Neural progenitor cell (in vitro differentiated cells): ENCODE data around the gene ANKHD1. TPM values are rescaled to one million over a fixed set of nuclear protein-coding genes. Genes with fewer than 3 reads are reported as not detected.
"Not testable (repeated sequence)": the region's sequence is repeated elsewhere in the genome, so short reads cannot be mapped to it uniquely, and the experiment has no call there.

Experiments used
- DNase-seq: peaks from one replicate; pipeline ENCODE4 v3.0.0-alpha.2; 2016; ENCODE audit warnings: low spot score
- H2AFZ ChIP-seq: fragments of 200-600 bp; sonication (generic); replicated peaks from 2 replicates; pipeline ENCODE4 v1.6.1; 2016; ENCODE audit warnings: antibody characterized with exemption
- H3F3A ChIP-seq: fragments of 200-600 bp; sonication (generic); 2 replicates; pipeline ENCODE4 v1.6.1; 2016; ENCODE audit warnings: antibody characterized with exemption, low read depth
- H3K27ac ChIP-seq: fragments of 200-600 bp; sonication (generic); 2 replicates; pipeline ENCODE4 v1.5.1; 2016; ENCODE audit warnings: mild to moderate bottlenecking
- H3K27me3 ChIP-seq: fragments of 200-600 bp; sonication (generic); 2 replicates; pipeline ENCODE4 v1.6.1; 2016; ENCODE audit warnings: mild to moderate bottlenecking, moderate library complexity
- H3K36me3 ChIP-seq: fragments of 200-600 bp; sonication (generic); 2 replicates; pipeline ENCODE4 v1.5.1; 2016
- H3K4me1 ChIP-seq: fragments of 200-600 bp; sonication (generic); 2 replicates; pipeline ENCODE4 v1.6.1; 2016; ENCODE audit warnings: mixed run types
- H3K4me2 ChIP-seq: fragments of 200-600 bp; sonication (generic); 2 replicates; pipeline ENCODE4 v1.6.1; 2016
- H3K4me3 ChIP-seq: fragments of 200-600 bp; sonication (generic); 2 replicates; pipeline ENCODE4 v1.5.1; 2016
- H3K79me2 ChIP-seq: fragments of 200-600 bp; sonication (generic); 2 replicates; pipeline ENCODE4 v1.6.1; 2016; ENCODE audit warnings: low read depth
- H3K9ac ChIP-seq: fragments of 200-600 bp; sonication (generic); 2 replicates; pipeline ENCODE4 v1.6.1; 2016
- H3K9me3 ChIP-seq: fragments of 200-600 bp; sonication (generic); 2 replicates; pipeline ENCODE4 v1.5.1; 2016; ENCODE audit warnings: low read depth
- H4K20me1 ChIP-seq: fragments of 200-600 bp; sonication (generic); 2 replicates; pipeline ENCODE4 v1.6.1; 2016; ENCODE audit warnings: low read depth
- H3K27ac Mint-ChIP-seq: 3 replicates; pipeline ENCODE4 v1.8.0; 2021; ENCODE audit warnings: mixed read lengths
- H3K27me3 Mint-ChIP-seq: 2 replicates; pipeline ENCODE4 v1.8.0; 2022; ENCODE audit warnings: low read depth, mild to moderate bottlenecking, inconsistent platforms, moderate library complexity, mixed read lengths; ENCODE audit not compliant: insufficient read depth
- H3K36me3 Mint-ChIP-seq: 3 replicates; pipeline ENCODE4 v1.8.0; 2021; ENCODE audit warnings: mixed read lengths
- H3K4me1 Mint-ChIP-seq: 3 replicates; pipeline ENCODE4 v1.8.0; 2021; ENCODE audit warnings: mixed read lengths
- H3K4me3 Mint-ChIP-seq: 3 replicates; pipeline ENCODE4 v1.8.0; 2021; ENCODE audit warnings: mild to moderate bottlenecking, moderate library complexity, mixed read lengths
- H3K9me3 Mint-ChIP-seq: 3 replicates; pipeline ENCODE4 v1.8.0; 2020; ENCODE audit warnings: mixed read lengths
- EZH2 ChIP-seq: fragments of 200-600 bp; sonication (generic); IDR thresholded peaks from 2 replicates; pipeline ENCODE4 v1.6.1; 2017; ENCODE audit warnings: antibody characterized with exemption, mild to moderate bottlenecking, moderate library complexity
- EZH2phosphoT487 ChIP-seq: fragments of 200-600 bp; sonication (generic); IDR thresholded peaks from 2 replicates; pipeline ENCODE4 v1.6.1; 2017; ENCODE audit warnings: antibody characterized with exemption
- total RNA-seq: library from RNA; depleted of rRNA; stranded (reverse); fragments of >200 nt; gene quantifications from 2 replicates; pipeline ENCODE4 v1.2.3, GENCODE V29; 2015; ENCODE audit warnings: low replicate concordance
- TF ChIP-seq, protein P1 (sequence below): fragments of 200-600 bp; sonication (generic); IDR thresholded peaks from 2 replicates; pipeline ENCODE4 v1.5.1; 2017; ENCODE audit warnings: antibody characterized with exemption, mild to moderate bottlenecking

Gene ANKHD1
- total RNA-seq, 1 donor from 2014 or later: 110 TPM

DNA sequence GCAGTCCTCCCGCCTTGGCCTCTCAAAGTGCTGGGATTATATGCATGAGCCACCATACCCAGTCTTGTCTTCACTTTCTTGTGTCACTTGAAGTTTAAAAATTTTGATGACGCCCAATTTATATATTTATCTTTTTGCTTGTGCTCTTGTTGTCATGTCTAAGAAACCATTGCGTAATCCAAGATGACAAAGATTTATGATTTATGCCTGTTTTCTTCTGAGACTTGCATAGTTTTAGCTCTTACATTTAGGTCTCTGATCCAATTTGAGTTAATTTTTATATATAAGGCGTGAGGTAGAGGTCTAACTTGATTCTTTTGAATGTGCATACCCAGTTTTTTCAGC is 18.6 kb downstream of the ANKHD1 start:
- peaks cover 3% of the 10 kb centered on the region for H3F3A ChIP-seq
- no peaks in the 10 kb centered on the region for H3K27me3 ChIP-seq
- TF ChIP-seq, protein P1, sequence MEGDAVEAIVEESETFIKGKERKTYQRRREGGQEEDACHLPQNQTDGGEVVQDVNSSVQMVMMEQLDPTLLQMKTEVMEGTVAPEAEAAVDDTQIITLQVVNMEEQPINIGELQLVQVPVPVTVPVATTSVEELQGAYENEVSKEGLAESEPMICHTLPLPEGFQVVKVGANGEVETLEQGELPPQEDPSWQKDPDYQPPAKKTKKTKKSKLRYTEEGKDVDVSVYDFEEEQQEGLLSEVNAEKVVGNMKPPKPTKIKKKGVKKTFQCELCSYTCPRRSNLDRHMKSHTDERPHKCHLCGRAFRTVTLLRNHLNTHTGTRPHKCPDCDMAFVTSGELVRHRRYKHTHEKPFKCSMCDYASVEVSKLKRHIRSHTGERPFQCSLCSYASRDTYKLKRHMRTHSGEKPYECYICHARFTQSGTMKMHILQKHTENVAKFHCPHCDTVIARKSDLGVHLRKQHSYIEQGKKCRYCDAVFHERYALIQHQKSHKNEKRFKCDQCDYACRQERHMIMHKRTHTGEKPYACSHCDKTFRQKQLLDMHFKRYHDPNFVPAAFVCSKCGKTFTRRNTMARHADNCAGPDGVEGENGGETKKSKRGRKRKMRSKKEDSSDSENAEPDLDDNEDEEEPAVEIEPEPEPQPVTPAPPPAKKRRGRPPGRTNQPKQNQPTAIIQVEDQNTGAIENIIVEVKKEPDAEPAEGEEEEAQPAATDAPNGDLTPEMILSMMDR: no peak
- Mint-ChIP-seq H3K4me3 (no peak overlapping the region), H3K27ac (no peak overlapping the region), H3K4me1 (no peaks in the 10 kb centered on the region), H3K9me3 (peaks cover 9% of the 10 kb centered on the region), H3K36me3 (peaks cover 44% of the 10 kb centered on the region), H3K27me3 (no peaks in the 10 kb centered on the region)
- no peak for DNase-seq
- peaks cover 36% of the 10 kb centered on the region for H4K20me1 ChIP-seq
- H3K79me2 ChIP-seq: peaks cover 98% of the 10 kb centered on the region
- no peak overlapping the region for H3K4me2 ChIP-seq
- no peaks in the 10 kb centered on the region for H3K36me3 ChIP-seq
- H3K4me3 ChIP-seq: no peak overlapping the region
- H3K9me3 ChIP-seq: no peaks in the 10 kb centered on the region
- no peak overlapping the region for H3K9ac ChIP-seq
- no peak overlapping the region for H2AFZ ChIP-seq
- H3K27ac ChIP-seq: no peak overlapping the region
- H3K4me1 ChIP-seq: no peaks in the 10 kb centered on the region

DNA sequence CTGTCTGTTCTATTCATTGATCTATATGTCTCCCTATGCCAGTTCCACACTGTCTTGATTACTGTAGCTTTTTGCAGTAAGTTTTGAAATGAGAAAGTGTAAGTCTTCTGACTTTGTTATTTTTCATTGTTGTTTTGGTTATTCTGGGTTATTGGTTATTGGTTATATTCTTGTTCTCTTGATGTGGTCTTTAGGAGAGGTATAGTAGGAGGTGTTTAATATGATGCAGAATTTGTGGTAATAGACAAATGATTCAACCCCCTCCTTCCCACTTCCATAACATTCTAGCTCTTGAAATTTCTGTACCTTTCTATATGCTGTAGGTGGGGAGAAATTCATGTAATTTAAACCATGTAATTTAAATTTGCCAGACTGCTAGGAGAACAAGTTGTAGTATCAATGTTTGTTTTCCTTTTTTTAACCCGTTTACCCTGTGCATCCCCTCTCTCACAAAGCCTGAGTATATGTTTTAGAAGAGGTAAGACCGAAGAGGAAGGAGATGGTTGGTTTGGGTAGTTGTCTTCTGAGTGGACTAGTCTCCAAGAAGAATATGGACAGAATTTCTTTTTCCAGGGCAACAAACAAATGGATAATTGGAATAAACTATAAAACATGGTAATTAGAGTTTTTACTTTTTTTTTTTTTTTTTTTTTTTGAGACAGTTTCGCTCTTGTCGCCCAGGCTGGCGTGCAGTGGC is 19.2 kb downstream of the ANKHD1 start:
- TF ChIP-seq EZH2phosphoT487: no peak
- TF ChIP-seq, protein P1: no peak
- TF ChIP-seq EZH2: no peak
- Mint-ChIP-seq H3K27me3 (no peaks in the 10 kb centered on the region), H3K36me3 (peaks cover 46% of the 10 kb centered on the region), H3K9me3 (peaks cover 12% of the 10 kb centered on the region), H3K4me1 (no peaks in the 10 kb centered on the region), H3K27ac (no peak overlapping the region), H3K4me3 (no peak overlapping the region)
- Histone ChIP-seq H3K36me3 (no peaks in the 10 kb centered on the region), H3K9me3 (no peaks in the 10 kb centered on the region), H3K27ac (no peak overlapping the region), H3K79me2 (peaks cover 98% of the 10 kb centered on the region), H3K4me2 (no peak overlapping the region), H3K4me3 (no peak overlapping the region), H4K20me1 (peaks cover 36% of the 10 kb centered on the region), H3K27me3 (no peaks in the 10 kb centered on the region), H3K4me1 (no peaks in the 10 kb centered on the region), H3F3A (peaks cover 3% of the 10 kb centered on the region), H2AFZ (no peak overlapping the region), H3K9ac (no peak overlapping the region)
- DNase-seq: no peak

DNA sequence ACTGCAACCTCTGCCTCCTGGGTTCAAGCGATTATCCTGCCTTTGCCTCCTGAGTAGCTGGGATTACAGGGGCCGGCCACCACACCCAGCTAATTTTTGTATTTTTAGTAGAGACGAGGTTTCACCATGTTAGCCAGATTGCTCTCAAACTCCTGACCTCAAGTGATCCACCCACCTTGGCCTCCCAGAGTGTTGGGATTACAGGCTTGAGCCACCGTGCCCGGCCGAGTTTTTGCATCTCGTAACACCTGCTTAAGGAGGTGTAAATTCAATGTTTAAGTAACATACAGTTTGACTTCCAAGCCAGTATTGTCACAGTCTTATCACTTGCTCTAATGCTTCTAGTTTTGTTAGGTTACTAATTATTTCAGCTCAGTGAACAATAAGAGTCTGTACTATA is 19.7 kb downstream of the ANKHD1 start:
- Mint-ChIP-seq H3K9me3 (peaks cover 13% of the 10 kb centered on the region), H3K36me3 (peaks cover 47% of the 10 kb centered on the region)
- H3K27me3 ChIP-seq, H3K4me3 Mint-ChIP-seq, H3K9ac ChIP-seq, H3K4me3 ChIP-seq, H3K27ac ChIP-seq, DNase-seq, H3K4me1 ChIP-seq, H2AFZ ChIP-seq, H3K4me1 Mint-ChIP-seq, H3K9me3 ChIP-seq, H3K4me2 ChIP-seq, H3K27me3 Mint-ChIP-seq, H3K36me3 ChIP-seq, H3F3A ChIP-seq, H3K27ac Mint-ChIP-seq: not testable (repeated sequence)
- Histone ChIP-seq H4K20me1 (peaks cover 36% of the 10 kb centered on the region), H3K79me2 (peaks cover 98% of the 10 kb centered on the region)

DNA sequence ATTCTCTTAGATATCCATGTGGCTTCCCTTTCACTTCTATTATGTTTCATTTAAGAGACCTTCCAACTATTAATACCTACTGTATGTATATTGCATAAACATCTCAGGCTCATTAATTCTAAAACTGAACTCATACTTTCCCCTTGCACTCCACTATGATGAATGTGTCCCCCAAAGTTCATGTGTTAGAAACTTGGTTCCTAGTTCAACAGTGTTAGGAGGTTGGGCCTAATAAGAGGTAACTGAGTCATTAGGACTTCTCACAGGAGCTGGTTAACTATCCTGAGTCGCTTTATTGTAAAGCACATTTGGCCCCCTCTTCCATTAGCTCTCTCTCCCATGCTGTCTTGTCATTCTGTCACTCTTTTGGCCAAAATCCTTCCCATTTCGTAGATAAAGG is 22.0 kb downstream of the ANKHD1 start:
- TF ChIP-seq, protein P1: no peak
- TF ChIP-seq EZH2: no peak
- TF ChIP-seq EZH2phosphoT487: no peak
- Mint-ChIP-seq H3K27ac (no peak overlapping the region), H3K4me1 (no peaks in the 10 kb centered on the region), H3K4me3 (no peak overlapping the region), H3K36me3 (peaks cover 46% of the 10 kb centered on the region), H3K27me3 (no peaks in the 10 kb centered on the region), H3K9me3 (peaks cover 14% of the 10 kb centered on the region)
- DNase-seq: no peak
- peaks cover 79% of the 10 kb centered on the region for H3K79me2 ChIP-seq
- no peak overlapping the region for H3K4me2 ChIP-seq
- no peaks in the 10 kb centered on the region for H3F3A ChIP-seq
- H3K27me3 ChIP-seq: no peaks in the 10 kb centered on the region
- no peak overlapping the region for H3K9ac ChIP-seq
- H2AFZ ChIP-seq: no peak overlapping the region
- peaks cover 26% of the 10 kb centered on the region for H4K20me1 ChIP-seq
- no peaks in the 10 kb centered on the region for H3K9me3 ChIP-seq
- H3K36me3 ChIP-seq: no peaks in the 10 kb centered on the region
- no peak overlapping the region for H3K4me3 ChIP-seq
- no peak overlapping the region for H3K27ac ChIP-seq
- H3K4me1 ChIP-seq: no peaks in the 10 kb centered on the region
